ENCODE results near the gene CYB561A3.

Gene CYB561A3

GRCh38 chr11:61303725-61304124 is 58.0 kb downstream of the CYB561A3 start:
- H3K4me3 ChIP-seq (ENCODE audit: low read depth, low read length) = no peak overlapping the region
- TF ChIP-seq MAX (IDR thresholded peaks at IDR 0.05; ENCODE audit: low read depth, low read length) = no peak
- TF ChIP-seq MYC (IDR thresholded peaks at IDR 0.05; ENCODE audit: low read depth, low read length) = no peak
- TF ChIP-seq CTCF (IDR thresholded peaks at IDR 0.05; ENCODE audit: low read depth, low read length) = no peak
- no peak for TF ChIP-seq POLR2A (IDR thresholded peaks at IDR 0.05; ENCODE audit: extremely low read depth, insufficient read length)
- DNase-seq (ENCODE audit: low read depth) = no peak

GRCh38 chr11:61302550-61302949 is 59.1 kb downstream of the CYB561A3 start:
- TF ChIP-seq MYC (IDR thresholded peaks at IDR 0.05; ENCODE audit: low read depth, low read length) = no peak
- no peak for TF ChIP-seq MAX (IDR thresholded peaks at IDR 0.05; ENCODE audit: low read depth, low read length)
- no peak for TF ChIP-seq CTCF (IDR thresholded peaks at IDR 0.05; ENCODE audit: low read depth, low read length)
- no peak for TF ChIP-seq POLR2A (IDR thresholded peaks at IDR 0.05; ENCODE audit: extremely low read depth, insufficient read length)
- DNase-seq (ENCODE audit: low read depth) = no peak
- no peak overlapping the region for H3K4me3 ChIP-seq (ENCODE audit: low read depth, low read length)
